Adrenal gland (tissue), 12 donors: ENCODE measurements around the gene PGD. TPM values are rescaled to one million over a fixed set of nuclear protein-coding genes. Genes with fewer than 3 reads are reported as not detected.

Experiments used
- DNase-seq, 7 donors: peaks; one replicate each; pipeline ENCODE4 v3.0.0-alpha.2; 2019 to 2020
- H3K27ac ChIP-seq, 5 donors: fragments of 200-600 bp; sonication (generic) in 4 of 5; 1 replicate in 3 of 5; 2 replicates in 2 of 5; pipeline versions ENCODE4 v1.5.1 to v1.8.0; 2016 to 2020; ENCODE audit warnings: mild to moderate bottlenecking in 1 of 5
- H3K27me3 ChIP-seq: fragments of 200-600 bp; 2 replicates; pipeline ENCODE4 v1.8.0; 2021
- H3K36me3 ChIP-seq, 2 donors: fragments of 200-600 bp; replicated peaks in 1 of 2; 1 replicate in 1 of 2; 2 replicates in 1 of 2; pipeline versions ENCODE4 v1.5.1 to v1.8.0; 2018 to 2022
- H3K4me1 ChIP-seq, 2 donors: fragments of 200-600 bp; replicated peaks in 1 of 2; 1 replicate in 1 of 2; 2 replicates in 1 of 2; pipeline versions ENCODE4 v1.5.1 to v1.8.0; 2018 to 2021
- H3K4me3 ChIP-seq, 4 donors: fragments of 200-600 bp; sonication (generic) in 3 of 4; one replicate each; pipeline ENCODE4 v1.5.1; 2016 to 2018
- H3K9me3 ChIP-seq, 3 donors: fragments of 200-600 bp; sonication (generic) in 1 of 3; replicated peaks in 1 of 3; 1 replicate in 2 of 3; 2 replicates in 1 of 3; pipeline versions ENCODE4 v1.5.1 to v1.8.0; 2016 to 2021
- CTCF ChIP-seq, 6 experiments: fragments of 450-650 bp in 4 of 6; fragments of 200-600 bp in 2 of 6; sonication (generic) in 1 of 6; IDR thresholded peaks; 1 replicate in 5 of 6; 2 replicates in 1 of 6; pipeline versions ENCODE4 v1.5.1 to v1.8.0; 2016 to 2021; ENCODE audit warnings: antibody characterized with exemption in 6 of 6, mild to moderate bottlenecking in 2 of 6, moderate library complexity in 1 of 6
- POLR2A ChIP-seq, 2 donors: fragments of 450-650 bp; IDR thresholded peaks; one replicate each; pipeline ENCODE4 v1.6.1; 2017; ENCODE audit warnings: antibody characterized with exemption in 2 of 2, mild to moderate bottlenecking in 2 of 2, moderate library complexity in 1 of 2
- WGBS, 4 donors: extraction: QIAGEN DNeasy Blood & Tissue Kit in 2 of 4; methylation state at CpG; one replicate each; pipeline versions ENCODE4 v1.1.5 to v1.1.7; 2013 to 2017; 5-methylcytosine and 5-hydroxymethylcytosine counted together
- intact Hi-C, 2 donors: fragments of 100-400 bp; cut with DNase I; formaldehyde crosslinking; loops; one replicate each; pipeline versions ENCODE4 v1.14.1 to v1.15.0; 2022 to 2023
- polyA plus RNA-seq, 3 donors: library from polyadenylated mRNA; stranded (reverse); fragments of 200-250 nt in 2 of 3; fragments of 350-450 nt in 1 of 3; fragmentation: Illumina TruSeq in 1 of 3; extraction: RNeasy Lipid Tissue Mini Kit (QIAGEN cat#74804) in 1 of 3; gene quantifications; one replicate each; pipeline ENCODE4 v1.2.3, GENCODE V29; 2013 to 2014
- total RNA-seq, 9 donors: library from RNA; depleted of rRNA in 4 of 9; stranded (reverse); fragments of >200 nt in 4 of 9; fragments of 120-200 nt in 1 of 9; fragmentation: NEBNext Ultra II Directional in 1 of 9; extraction: Animal tissue kit (Norgen Biotek cat#: 25700) in 1 of 9; gene quantifications; one replicate each; pipeline versions ENCODE4 v1.1.0 to v1.2.4, GENCODE V29; 2013 to 2023
- donor health status: healthy with polysubstance abuse.
- donor health status: Bipolar disorder and iron deficiency.
- donor health status: DM: yes; HTN: yes; CAD: no.
- donor health status: DM: no; HTN: no; CAD: no.
- donor health status: DM: no; HTN: no; CAD: no.
- donor health status: DM: yes; HTN: yes; CAD: no.

The PGD gene
- total and polyA plus RNA-seq, 12 donors, result 32.2 to 170 (median 84.6) TPM

DNA sequence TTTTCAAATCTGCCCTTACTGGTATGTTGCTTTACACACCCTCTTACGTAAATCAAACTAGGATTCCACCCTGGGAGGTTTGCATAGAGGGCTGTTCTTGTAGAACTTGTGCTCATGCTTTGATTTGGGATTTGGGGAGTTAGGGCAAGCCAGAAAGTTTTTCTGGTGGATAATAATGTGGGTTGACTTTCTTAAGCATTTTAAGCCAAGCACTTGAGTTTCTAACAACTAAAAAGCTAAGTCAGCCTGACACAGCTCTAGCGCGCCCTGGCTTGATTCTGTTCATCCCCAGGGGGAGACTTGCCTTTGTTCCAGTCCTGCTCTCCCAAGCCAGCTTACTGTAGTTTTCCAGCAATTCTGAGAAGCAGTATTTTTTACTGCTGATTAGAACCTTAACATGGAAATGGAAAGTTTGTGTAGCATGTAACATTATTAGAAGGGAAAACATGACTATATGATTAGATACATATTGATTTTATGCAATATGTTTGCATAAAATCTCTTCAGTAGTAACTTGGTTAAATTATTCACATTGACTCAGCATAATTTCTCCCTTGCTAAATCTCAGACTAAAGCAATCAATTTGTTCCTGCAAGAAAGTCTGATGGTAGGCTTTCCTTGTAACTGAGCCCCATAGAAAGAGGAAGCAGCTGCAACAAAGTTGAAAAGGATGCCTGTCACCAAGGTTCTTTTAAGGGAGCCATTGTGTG, 11.0 kb upstream of the PGD start:
- intact Hi-C loops, result no loop called here
- Histone ChIP-seq H3K4me3 (no peak overlapping the region), H3K27ac (peak overlapping the region in 4 of 5 donors; percentile 11 to 77 (median 60)), H3K9me3 (no peaks in the 10 kb centered on the region), H3K27me3 (no peaks in the 10 kb centered on the region), H3K36me3 (no peaks in the 10 kb centered on the region), H3K4me1 (peaks cover 3 to 6% of the 10 kb centered on the region in 2 donors)
- TF ChIP-seq POLR2A (IDR thresholded peaks at IDR 0.05) (no peak), CTCF (IDR thresholded peaks at IDR 0.05) (no peak)
- WGBS, 4 donors, result 50 to 82% (median 55%) methylated on average over 3 of the region's 3 CpGs
- no peak for DNase-seq

- no peak for TF ChIP-seq POLR2A (IDR thresholded peaks at IDR 0.05)
- TF ChIP-seq CTCF (IDR thresholded peaks at IDR 0.05), result no peak
- Histone ChIP-seq H3K27me3 (no peaks in the 10 kb centered on the region), H3K9me3 (no peaks in the 10 kb centered on the region), H3K4me3 (no peak overlapping the region), H3K36me3 (no peaks in the 10 kb centered on the region), H3K4me1 (peaks cover 3 to 6% of the 10 kb centered on the region in 2 donors), H3K27ac (peak overlapping the region in 3 of 5 donors; percentile 49 to 70 (median 63))
- WGBS, 4 donors, result 71 to 84% (median 80%) methylated on average over 3 of the region's 3 CpGs
- no peak for DNase-seq
- intact Hi-C loops, result no loop called here
Observed at GRCh38 chr1:10388387-10388715, 10.5 kb upstream of the PGD start.

DNA sequence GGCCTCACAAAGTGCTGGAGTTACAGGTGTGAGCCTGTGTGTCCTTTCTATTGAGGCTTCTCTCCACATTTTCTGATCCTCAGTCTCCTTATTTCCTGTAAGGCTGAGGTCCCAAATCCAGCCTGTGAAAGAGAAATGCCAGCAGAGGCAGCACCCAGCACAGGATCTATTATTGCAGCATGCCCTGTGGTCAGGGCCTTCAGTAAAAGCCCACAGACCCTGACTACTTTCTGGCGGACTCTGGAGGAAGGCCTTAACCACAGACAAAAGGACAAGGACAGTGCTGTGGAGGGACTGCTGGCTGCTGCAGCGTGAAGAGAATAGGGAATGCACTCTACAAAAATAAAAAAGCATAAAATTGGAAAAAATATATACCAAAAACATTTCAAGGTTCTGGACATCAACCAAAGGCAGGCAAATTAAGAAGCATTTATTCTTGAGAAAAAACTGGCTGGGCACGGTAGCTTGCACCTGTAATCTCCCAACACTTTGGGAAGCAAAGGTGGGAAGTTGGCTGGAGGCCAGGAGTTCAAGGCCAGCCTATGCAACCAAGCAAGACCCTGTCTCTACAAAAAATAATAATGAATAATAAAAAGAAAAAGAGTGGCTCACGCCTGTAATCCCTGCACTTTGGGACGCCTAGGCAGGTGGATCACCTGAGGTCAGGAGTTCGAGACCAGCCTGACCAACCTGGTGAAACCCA, 9.4 kb upstream of the PGD start:
- TF ChIP-seq CTCF (IDR thresholded peaks at IDR 0.05) (no peak), POLR2A (IDR thresholded peaks at IDR 0.05) (no peak)
- Histone ChIP-seq H3K4me1 (peaks cover 3 to 6% of the 10 kb centered on the region in 2 donors), H3K36me3 (no peaks in the 10 kb centered on the region), H3K27me3 (no peaks in the 10 kb centered on the region), H3K4me3 (no peak overlapping the region), H3K27ac (no peak overlapping the region), H3K9me3 (no peaks in the 10 kb centered on the region)
- WGBS, 4 donors, result 77 to 95% (median 83%) methylated on average over 6 of the region's 6 CpGs
- no peak for DNase-seq
- intact Hi-C loops, result no loop called here

DNA sequence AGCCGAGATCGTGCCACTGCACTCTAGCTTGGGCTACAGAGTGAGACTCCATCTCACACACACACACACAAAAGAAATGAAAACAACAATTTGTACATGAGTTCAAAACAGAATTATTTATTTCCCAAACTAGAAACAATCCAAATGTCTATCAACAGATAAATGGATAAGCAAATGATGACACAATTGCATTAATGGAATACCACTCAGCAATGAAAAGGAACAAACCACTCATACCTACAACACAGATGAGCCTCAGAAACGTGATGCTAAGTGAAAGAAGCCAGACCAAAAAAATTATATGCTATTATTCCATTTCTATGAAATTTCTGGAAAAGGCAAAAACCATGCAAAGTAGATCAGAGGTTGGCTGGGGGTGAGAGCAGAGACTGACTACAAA, 2.0 kb upstream of the PGD start:
- DNase-seq, result no peak
- Histone ChIP-seq H3K27me3 (no peaks in the 10 kb centered on the region), H3K36me3 (peaks cover 0 to 4% of the 10 kb centered on the region in 2 donors), H3K4me1 (peaks cover 0 to 27% of the 10 kb centered on the region in 2 donors), H3K4me3 (no peak overlapping the region), H3K9me3 (no peaks in the 10 kb centered on the region), H3K27ac (no peak overlapping the region)
- TF ChIP-seq CTCF (IDR thresholded peaks at IDR 0.05) (no peak), POLR2A (IDR thresholded peaks at IDR 0.05) (no peak)
- intact Hi-C loops, result no loop called here
- 84 to 91% (median 87%) methylated on average over 3 of the region's 3 CpGs for WGBS, 4 donors
